Activated B cell treated with CpG ODN at 0.5 μM for 24 hours (primary cell): ENCODE measurements around the gene IDI2. TPM values are rescaled to one million over a fixed set of nuclear protein-coding genes. Genes with fewer than 3 reads are reported as not detected.

Experiments used
- ATAC-seq: fragments of 200-7000 bp; cut with Tn5 transposase; one replicate; pipeline ENCODE4 v1.10.0; 2021; ENCODE audit warnings: low read depth, mild to moderate bottlenecking, moderate library complexity
- CTCF ChIA-PET: fragments of 350-600 bp; sonication (Branson Sonifier 250); formaldehyde crosslinking; loops from one replicate; lab custom pipeline; 2021; ENCODE audit warnings: antibody characterized with exemption; lab: Charles Lee
- POLR2A ChIA-PET: fragments of 350-600 bp; sonication (Branson Sonifier 250); formaldehyde crosslinking; loops from one replicate; lab custom pipeline; 2021; ENCODE audit warnings: antibody characterized with exemption; lab: Charles Lee
- DNase-seq: peaks from one replicate; pipeline ENCODE4 v3.0.0; 2022
- H3K27ac Mint-ChIP-seq: one replicate; pipeline ENCODE4 v1.8.0; 2020; ENCODE audit warnings: mixed read lengths
- H3K27me3 Mint-ChIP-seq: one replicate; pipeline ENCODE4 v1.8.0; 2021; ENCODE audit warnings: mixed read lengths
- H3K36me3 Mint-ChIP-seq: one replicate; pipeline ENCODE4 v1.8.0; 2021; ENCODE audit warnings: low read depth, mixed read lengths
- H3K4me1 Mint-ChIP-seq: one replicate; pipeline ENCODE4 v1.8.0; 2021; ENCODE audit warnings: mixed read lengths
- H3K4me3 Mint-ChIP-seq: one replicate; pipeline ENCODE4 v1.8.0; 2020; ENCODE audit warnings: mild to moderate bottlenecking, mixed read lengths
- H3K9me3 Mint-ChIP-seq: one replicate; pipeline ENCODE4 v1.8.0; 2020; ENCODE audit warnings: mixed read lengths
- intact Hi-C: fragments of 100-400 bp; cut with micrococcal nuclease; formaldehyde crosslinking; loops from one replicate; pipeline ENCODE4 v1.15.1; 2024
- total RNA-seq: library from RNA; stranded (reverse); gene quantifications from 2 replicates; pipeline ENCODE4 v1.2.3, GENCODE V29; 2022
- TF ChIP-seq, protein P1 (sequence below): fragments of 200-600 bp; IDR thresholded peaks from one replicate; pipeline ENCODE4 v1.8.0; 2022; ENCODE audit warnings: antibody characterized with exemption, mild to moderate bottlenecking

The IDI2 gene
- total RNA-seq, 1 donor from 2014 or later: not detected

DNA sequence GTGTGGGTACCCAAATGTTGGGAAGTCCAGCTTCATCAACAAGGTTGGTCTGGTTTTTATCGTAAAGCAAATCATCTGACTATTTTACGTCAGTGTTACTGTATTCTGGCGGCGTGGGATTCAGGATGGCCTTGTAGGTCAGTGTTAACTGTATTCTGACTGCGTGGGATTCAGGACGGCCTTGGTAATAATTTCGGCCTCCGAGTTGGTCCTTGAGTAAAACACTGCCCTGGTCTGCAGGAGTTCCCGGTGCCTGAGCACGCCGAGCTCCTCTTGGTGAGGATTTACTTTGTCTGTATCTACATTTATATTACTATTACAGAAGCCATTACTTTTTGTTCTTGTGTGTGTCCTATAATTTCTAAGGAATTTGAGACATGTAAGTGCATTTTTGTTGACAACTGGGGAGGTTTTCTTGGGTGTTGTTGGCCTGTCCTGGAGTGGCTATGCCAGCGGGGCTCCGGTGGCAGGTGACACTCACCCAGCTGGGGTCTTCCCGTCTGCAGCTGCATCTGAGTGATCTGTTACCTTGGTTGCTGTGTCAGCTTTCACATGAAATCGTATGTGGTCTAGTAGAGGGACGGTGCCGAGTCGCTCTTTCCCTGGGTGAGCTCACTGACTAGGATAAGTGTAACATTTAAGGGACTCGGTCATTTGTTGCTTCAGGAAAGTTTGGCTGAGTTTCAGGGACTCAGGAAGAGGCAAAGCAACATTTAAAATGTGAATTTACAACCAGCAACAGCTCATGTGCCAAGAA is 28.2 kb downstream of the IDI2 start:
- intact Hi-C loops: no loop called here
- peaks cover 5% of the 10 kb centered on the region for H3K4me1 Mint-ChIP-seq
- no peak for ATAC-seq
- no peak overlapping the region for H3K27ac Mint-ChIP-seq
- TF ChIP-seq, protein P1, sequence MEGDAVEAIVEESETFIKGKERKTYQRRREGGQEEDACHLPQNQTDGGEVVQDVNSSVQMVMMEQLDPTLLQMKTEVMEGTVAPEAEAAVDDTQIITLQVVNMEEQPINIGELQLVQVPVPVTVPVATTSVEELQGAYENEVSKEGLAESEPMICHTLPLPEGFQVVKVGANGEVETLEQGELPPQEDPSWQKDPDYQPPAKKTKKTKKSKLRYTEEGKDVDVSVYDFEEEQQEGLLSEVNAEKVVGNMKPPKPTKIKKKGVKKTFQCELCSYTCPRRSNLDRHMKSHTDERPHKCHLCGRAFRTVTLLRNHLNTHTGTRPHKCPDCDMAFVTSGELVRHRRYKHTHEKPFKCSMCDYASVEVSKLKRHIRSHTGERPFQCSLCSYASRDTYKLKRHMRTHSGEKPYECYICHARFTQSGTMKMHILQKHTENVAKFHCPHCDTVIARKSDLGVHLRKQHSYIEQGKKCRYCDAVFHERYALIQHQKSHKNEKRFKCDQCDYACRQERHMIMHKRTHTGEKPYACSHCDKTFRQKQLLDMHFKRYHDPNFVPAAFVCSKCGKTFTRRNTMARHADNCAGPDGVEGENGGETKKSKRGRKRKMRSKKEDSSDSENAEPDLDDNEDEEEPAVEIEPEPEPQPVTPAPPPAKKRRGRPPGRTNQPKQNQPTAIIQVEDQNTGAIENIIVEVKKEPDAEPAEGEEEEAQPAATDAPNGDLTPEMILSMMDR: no peak
- H3K4me3 Mint-ChIP-seq: no peak overlapping the region
- H3K27me3 Mint-ChIP-seq: no peaks in the 10 kb centered on the region
- ChIA-PET POLR2A (no interaction called here), CTCF (no interaction called here)
- H3K36me3 Mint-ChIP-seq: peaks cover 94% of the 10 kb centered on the region
- DNase-seq: no peak
- peaks cover 6% of the 10 kb centered on the region for H3K9me3 Mint-ChIP-seq

- Mint-ChIP-seq H3K9me3 (no peaks in the 10 kb centered on the region), H3K36me3 (peaks cover 85% of the 10 kb centered on the region), H3K4me3 (no peak overlapping the region), H3K27me3 (no peaks in the 10 kb centered on the region), H3K27ac (no peak overlapping the region), H3K4me1 (peaks cover 10% of the 10 kb centered on the region)
- POLR2A ChIA-PET: no interaction called here
- TF ChIP-seq, protein P1: no peak
- CTCF ChIA-PET: no interaction called here
- DNase-seq (no peak), ATAC-seq (no peak)
- intact Hi-C loops: no loop called here
These were observed 29.6 kb downstream of the IDI2 start for GRCh38 chr10:996031-996430.

DNA sequence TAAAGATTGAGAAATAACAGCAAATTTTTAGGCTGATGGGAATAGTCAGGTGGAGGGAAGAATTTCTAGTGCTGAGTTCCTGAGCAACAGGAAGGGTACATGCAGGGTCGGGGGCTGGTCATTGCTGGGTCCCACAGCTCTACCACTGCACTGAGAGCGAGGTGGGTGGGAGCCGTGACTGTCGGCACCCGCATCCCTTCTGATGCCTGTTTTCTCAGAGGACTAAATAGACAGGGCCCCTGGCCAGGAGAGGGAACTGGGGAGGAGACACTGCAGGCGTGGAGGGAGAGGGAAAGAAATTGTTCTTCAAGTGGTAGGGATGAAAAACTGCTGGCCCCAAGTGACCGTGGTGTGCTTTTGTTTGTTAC is 30.1 kb downstream of the IDI2 start:
- intact Hi-C loops: no loop called here
- no peaks in the 10 kb centered on the region for H3K9me3 Mint-ChIP-seq
- no peak for DNase-seq
- ChIA-PET POLR2A (no interaction called here), CTCF (no interaction called here)
- peaks cover 85% of the 10 kb centered on the region for H3K36me3 Mint-ChIP-seq
- ATAC-seq: no peak
- peaks cover 15% of the 10 kb centered on the region for H3K4me1 Mint-ChIP-seq
- TF ChIP-seq, protein P1: no peak
- no peak overlapping the region for H3K27ac Mint-ChIP-seq
- H3K27me3 Mint-ChIP-seq: no peaks in the 10 kb centered on the region
- no peak overlapping the region for H3K4me3 Mint-ChIP-seq

DNA sequence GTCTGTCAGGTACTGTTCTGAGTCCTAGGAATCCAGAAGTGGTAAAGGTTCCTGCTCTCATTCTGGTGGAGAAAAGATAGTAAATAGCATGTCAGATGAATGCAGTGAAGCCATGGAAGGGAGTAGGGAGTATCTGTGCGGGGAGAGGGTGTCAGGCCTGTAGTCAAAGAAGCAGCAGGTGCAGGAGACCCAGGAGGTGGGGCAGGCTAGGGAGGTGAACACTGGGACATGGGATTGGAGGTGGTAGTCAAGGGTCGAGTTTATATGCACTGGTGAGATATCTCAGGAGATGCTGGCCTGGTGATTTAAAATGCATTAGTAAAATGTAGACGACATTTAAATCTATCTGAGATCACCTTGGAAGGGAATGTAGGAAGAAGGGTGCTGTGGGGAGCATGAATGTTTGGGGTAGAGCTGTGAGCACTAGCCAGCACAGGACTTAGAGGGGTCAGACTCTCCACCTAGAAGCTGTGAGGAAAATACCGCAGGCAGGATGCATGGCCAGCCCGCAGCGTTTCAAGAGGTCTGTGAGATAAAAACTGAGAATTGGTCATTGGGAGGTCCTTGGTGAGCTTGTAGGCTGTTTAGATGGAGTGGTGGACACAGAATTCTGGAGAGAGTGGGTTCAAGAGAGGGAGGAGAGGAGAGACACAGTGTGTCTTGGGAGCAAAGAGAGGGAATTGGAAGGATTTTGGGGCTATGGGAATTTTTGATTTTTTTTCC is 30.7 kb downstream of the IDI2 start:
- DNase-seq: no peak
- intact Hi-C loops: no loop called here
- no peaks in the 10 kb centered on the region for H3K27me3 Mint-ChIP-seq
- peak overlapping the region; percentile 14 for H3K27ac Mint-ChIP-seq
- ChIA-PET CTCF (no interaction called here), POLR2A (no interaction called here)
- ATAC-seq: no peak
- TF ChIP-seq, protein P1: no peak
- H3K4me3 Mint-ChIP-seq: no peak overlapping the region
- no peaks in the 10 kb centered on the region for H3K9me3 Mint-ChIP-seq
- H3K36me3 Mint-ChIP-seq: peaks cover 83% of the 10 kb centered on the region
- H3K4me1 Mint-ChIP-seq: peaks cover 20% of the 10 kb centered on the region

GRCh38 chr10:992871-993270 is 32.8 kb downstream of the IDI2 start:
- DNase-seq (no peak), ATAC-seq (no peak)
- Mint-ChIP-seq H3K4me1 (peaks cover 37% of the 10 kb centered on the region), H3K4me3 (no peak overlapping the region), H3K27ac (no peak overlapping the region), H3K9me3 (no peaks in the 10 kb centered on the region), H3K27me3 (no peaks in the 10 kb centered on the region), H3K36me3 (peaks cover 74% of the 10 kb centered on the region)
- ChIA-PET POLR2A (interaction anchor here (1.3 to 1.9 kb wide), 3 partner anchors 56 to 63 kb away, joined by 4 read pairs; partner anchors contain the start of genes IDI1 and LARP4B), CTCF (no interaction called here)
- intact Hi-C loops: no loop called here
- TF ChIP-seq, protein P1: no peak
